HT-29 (cell line): ENCODE data around the gene TMCO1. TPM values are rescaled to one million over a fixed set of nuclear protein-coding genes. Genes with fewer than 3 reads are reported as not detected.
"Not testable (repeated sequence)": the region's sequence is repeated elsewhere in the genome, so short reads cannot be mapped to it uniquely, and the experiment has no call there.

Experiments
- DNase-seq: peaks from one replicate; pipeline ENCODE4 v3.0.0-alpha.2; 2015; ENCODE audit warnings: low spot score
- total RNA-seq: library from RNA; depleted of rRNA; stranded (reverse); fragments of >200 nt; shearing (Covaris generic); gene quantifications from 2 replicates; pipeline ENCODE4 v1.2.3, GENCODE V29; 2014; rRNA removed

The TMCO1 gene
- total RNA-seq, 1 experiment from 2014 or later: 37.4 TPM

GRCh38 chr1:165686971-165687433 lies 81.7 kb downstream of the TMCO1 start:
- no peak for DNase-seq

GRCh38 chr1:165686121-165686970 lies 82.3 kb downstream of the TMCO1 start:
- DNase-seq: no peak

GRCh38 chr1:165683848-165684485 lies 84.7 kb downstream of the TMCO1 start:
- no peak for DNase-seq

GRCh38 chr1:165680773-165681172 lies 87.9 kb downstream of the TMCO1 start:
- not testable (repeated sequence) for DNase-seq

GRCh38 chr1:165680303-165680702 lies 88.4 kb downstream of the TMCO1 start:
- DNase-seq: no peak

GRCh38 chr1:165679282-165680036 lies 89.2 kb downstream of the TMCO1 start:
- peak; percentile 8 for DNase-seq

GRCh38 chr1:165678509-165678908 lies 90.2 kb downstream of the TMCO1 start:
- DNase-seq: no peak

Other genes with a start within 250 kb of the TMCO1 start
- gene LRRC52, start 224.9 kb downstream of the TMCO1 start, total RNA-seq: not detected in 2 replicates
- 44.4 and 47.5 TPM in 2 replicates for gene MGST3, start 137.6 kb downstream of the TMCO1 start, total RNA-seq
- gene ALDH9A1, start 70.3 kb downstream of the TMCO1 start, total RNA-seq: 21.0 and 28.3 TPM in 2 replicates
- gene UCK2, start 58.7 kb upstream of the TMCO1 start, total RNA-seq: 194 and 210 TPM in 2 replicates